Right cardiac atrium (tissue), 5 donors: ENCODE results near the gene ARMC9. TPM values are rescaled to one million over a fixed set of nuclear protein-coding genes. Genes with fewer than 3 reads are reported as not detected.
"Not testable (repeated sequence)": the region's sequence is repeated elsewhere in the genome, so short reads cannot be mapped to it uniquely, and the experiment has no call there.

Experiments used
- ATAC-seq, 2 donors: fragments of 200-7000 bp; cut with Tn5 transposase; one replicate each; pipeline versions ENCODE4 v1.8.0 to v1.9.1; 2020; ENCODE audit warnings: moderate library complexity in 2 of 2, mild to moderate bottlenecking in 1 of 2
- DNase-seq, 3 donors: peaks; one replicate each; pipeline ENCODE4 v3.0.0-alpha.2; 2020
- H3K27ac ChIP-seq: one replicate; pipeline ENCODE4 v1.5.1; 2013; ENCODE audit warnings: mild to moderate bottlenecking, low read length, control low read depth, moderate library complexity
- H3K27me3 ChIP-seq: one replicate; pipeline ENCODE4 v1.6.1; 2013; ENCODE audit not compliant: control insufficient read depth, insufficient read depth
- H3K4me1 ChIP-seq: one replicate; pipeline ENCODE4 v1.6.1; 2013; ENCODE audit warnings: low read length; ENCODE audit not compliant: control insufficient read depth, insufficient read depth
- H3K4me3 ChIP-seq: one replicate; pipeline ENCODE4 v1.5.1; 2013; ENCODE audit warnings: low read length, control low read depth
- H3K9me3 ChIP-seq: one replicate; pipeline ENCODE4 v1.6.1; 2013; ENCODE audit warnings: low read length; ENCODE audit not compliant: control insufficient read depth
- WGBS: extraction: QIAGEN DNeasy Blood & Tissue Kit; methylation state at CpG from one replicate; pipeline ENCODE4 v1.1.7; 2013; 5-methylcytosine and 5-hydroxymethylcytosine counted together
- intact Hi-C, 4 donors: fragments of 100-400 bp; cut with DNase I; formaldehyde crosslinking; loops; one replicate each; pipeline versions ENCODE4 v1.11.0 to v1.14.0; 2022 to 2023
- polyA plus RNA-seq: library from polyadenylated mRNA; stranded (reverse); fragments of 200-250 nt; gene quantifications from one replicate; pipeline ENCODE4 v1.2.3, GENCODE V29; 2013
- total RNA-seq, 4 donors: library from RNA; stranded (reverse); fragmentation: NEBNext Ultra II Directional; extraction: Animal tissue kit (Norgen Biotek cat#: 25700); gene quantifications; one replicate each; pipeline ENCODE4 v1.2.1, GENCODE V29; 2021
- donor health status: healthy with polysubstance abuse.
- donor health status: DM: no; HTN: yes; CAD: no.
- donor health status: DM: no; HTN: no; CAD: no.
- donor health status: DM: no; HTN: yes; CAD: no; lungs with severe emphysema.
- donor health status: DM: yes; HTN: yes; CAD: no.

Gene ARMC9
- total and polyA plus RNA-seq, 5 donors: 1.3 to 6.8 (median 3.8) TPM

DNA sequence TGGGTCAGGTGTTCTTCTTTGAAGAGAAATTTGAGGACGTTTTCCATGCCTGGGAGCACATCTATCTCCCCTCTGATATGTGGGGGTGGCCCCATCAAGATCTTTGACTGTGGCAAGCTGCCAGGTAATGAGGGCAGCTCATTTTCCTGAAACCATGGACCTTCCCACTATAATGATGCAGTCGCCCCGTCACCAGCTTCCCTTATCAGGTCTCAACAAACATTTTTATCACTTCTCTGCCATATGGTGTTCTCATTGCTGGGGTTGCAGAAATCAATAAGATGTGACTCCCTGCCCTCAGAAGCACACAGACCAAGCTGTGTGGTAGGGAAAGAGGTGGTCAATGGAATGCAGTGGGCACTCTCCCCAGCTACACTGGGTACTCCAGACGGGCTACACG, 148.7 kb downstream of the ARMC9 start:
- H3K9me3 ChIP-seq: no peaks in the 10 kb centered on the region
- ATAC-seq (no peak), DNase-seq (no peak)
- intact Hi-C loops: no loop called here
- H3K27me3 ChIP-seq: no peaks in the 10 kb centered on the region
- WGBS: 71% methylated on average over 5 of the region's 5 CpGs
- no peak overlapping the region for H3K4me3 ChIP-seq
- H3K27ac ChIP-seq: no peak overlapping the region
- H3K4me1 ChIP-seq: peaks cover 1% of the 10 kb centered on the region

DNA sequence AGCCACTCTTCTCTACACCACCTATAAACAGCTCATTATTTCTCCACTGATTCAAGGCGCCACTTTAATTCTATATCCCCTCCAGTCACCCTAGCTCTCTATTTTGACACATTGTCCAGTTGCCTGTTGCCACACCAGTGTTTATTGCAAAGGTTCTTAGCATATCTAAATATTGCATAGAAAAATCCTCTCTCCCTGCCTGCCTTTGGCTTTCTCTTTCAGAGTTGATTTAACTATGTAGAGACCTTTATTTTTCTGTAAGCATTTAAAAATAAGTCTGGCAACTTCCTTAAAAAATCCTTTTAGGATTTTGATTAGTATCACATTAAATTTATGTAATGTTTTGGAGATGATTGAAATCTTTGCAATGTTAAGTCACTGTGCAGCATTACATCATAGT, 149.2 kb downstream of the ARMC9 start:
- intact Hi-C loops: no loop called here
- DNase-seq: no peak
- Histone ChIP-seq H3K27ac (no peak overlapping the region), H3K4me1 (peaks cover 1% of the 10 kb centered on the region), H3K4me3 (no peak overlapping the region), H3K9me3 (no peaks in the 10 kb centered on the region), H3K27me3 (no peaks in the 10 kb centered on the region)
- no peak for ATAC-seq
- 96% methylated on average over 1 of the region's 1 CpG for WGBS

DNA sequence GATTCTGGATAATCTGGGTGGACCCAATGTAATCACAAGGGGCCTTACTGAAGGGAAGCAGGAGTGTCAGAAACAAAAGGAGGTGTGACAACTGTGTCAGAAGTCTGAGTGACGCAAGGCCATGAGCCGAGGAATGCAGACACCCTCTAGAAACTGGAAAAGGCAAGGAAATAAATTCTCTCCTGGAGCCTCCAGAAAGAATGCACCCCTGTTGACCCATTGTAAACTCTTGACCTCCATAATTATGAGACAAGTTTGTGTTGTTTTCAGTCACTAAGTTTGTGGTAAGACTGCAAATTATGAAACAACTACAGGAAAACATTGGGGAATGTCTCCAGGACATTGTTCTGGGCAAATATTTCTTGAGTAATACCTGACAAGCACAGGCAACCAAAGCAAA, 149.7 kb downstream of the ARMC9 start:
- Histone ChIP-seq H3K4me1 (peaks cover 1% of the 10 kb centered on the region), H3K27ac (no peak overlapping the region), H3K27me3 (no peaks in the 10 kb centered on the region), H3K4me3 (no peak overlapping the region), H3K9me3 (no peaks in the 10 kb centered on the region)
- WGBS: 65% methylated on average over 2 of the region's 2 CpGs
- ATAC-seq: peak in 1 of 2 donors; percentile 11
- intact Hi-C loops: no loop called here
- no peak for DNase-seq

DNA sequence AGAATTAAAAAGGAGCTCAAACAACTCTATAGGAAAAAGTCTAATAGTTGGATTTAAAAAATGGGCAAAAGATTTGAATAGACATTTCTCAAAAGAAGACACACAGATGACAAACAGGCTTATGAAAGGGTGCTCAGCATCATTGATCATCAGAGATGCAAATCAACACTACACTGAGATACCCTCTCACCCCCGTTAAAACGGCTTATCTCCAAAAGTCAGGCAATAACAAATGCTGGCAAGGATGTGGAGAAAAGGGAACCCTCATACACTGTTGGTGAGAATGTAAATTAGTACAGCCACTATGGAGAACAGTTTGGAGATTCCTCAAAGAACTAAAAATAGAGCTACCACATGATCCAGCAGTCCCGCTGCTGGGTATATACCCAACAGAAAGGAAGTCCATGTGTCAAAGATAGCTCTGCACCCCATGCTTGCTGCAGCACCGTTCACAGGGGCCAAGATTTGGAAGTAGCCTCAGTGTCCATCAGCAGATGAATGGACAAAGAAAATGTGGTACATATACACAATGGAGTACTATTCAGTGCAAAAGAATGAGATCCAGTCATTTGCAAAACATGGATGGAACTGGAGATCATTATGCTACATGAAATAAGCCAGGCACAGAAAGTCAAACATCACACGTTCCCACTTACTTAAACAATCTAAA, 150.4 kb downstream of the ARMC9 start:
- Histone ChIP-seq H3K27me3 (no peaks in the 10 kb centered on the region), H3K4me3 (no peak overlapping the region), H3K9me3 (no peaks in the 10 kb centered on the region), H3K4me1 (peaks cover 1% of the 10 kb centered on the region), H3K27ac (no peak overlapping the region)
- WGBS: 39% methylated on average over 5 of the region's 5 CpGs
- DNase-seq (no peak), ATAC-seq (peak; percentile 16 to 41)
- intact Hi-C loops: no loop called here

DNA sequence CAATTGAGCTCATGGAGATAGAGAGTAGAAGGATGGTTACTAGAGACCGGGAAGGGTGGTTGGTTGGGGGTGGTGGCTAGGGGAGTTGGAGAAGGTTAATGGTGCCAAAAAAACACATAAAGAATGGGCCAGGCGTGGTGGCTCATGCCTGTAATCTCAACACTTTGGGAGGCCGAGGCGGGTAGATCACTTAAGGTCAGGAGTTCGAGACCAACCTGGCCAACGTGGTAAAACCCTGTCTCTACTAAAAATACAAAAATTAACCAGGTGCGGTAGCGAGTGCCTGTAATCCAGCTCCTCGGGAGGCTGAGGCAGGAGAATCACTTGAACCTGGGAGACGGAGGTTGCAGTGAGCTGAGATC, 150.9 kb downstream of the ARMC9 start:
- intact Hi-C loops, DNase-seq, H3K9me3 ChIP-seq, H3K4me3 ChIP-seq, H3K27me3 ChIP-seq, H3K27ac ChIP-seq, H3K4me1 ChIP-seq, ATAC-seq: not testable (repeated sequence)
- WGBS: 87% methylated on average over 10 of the region's 10 CpGs

DNA sequence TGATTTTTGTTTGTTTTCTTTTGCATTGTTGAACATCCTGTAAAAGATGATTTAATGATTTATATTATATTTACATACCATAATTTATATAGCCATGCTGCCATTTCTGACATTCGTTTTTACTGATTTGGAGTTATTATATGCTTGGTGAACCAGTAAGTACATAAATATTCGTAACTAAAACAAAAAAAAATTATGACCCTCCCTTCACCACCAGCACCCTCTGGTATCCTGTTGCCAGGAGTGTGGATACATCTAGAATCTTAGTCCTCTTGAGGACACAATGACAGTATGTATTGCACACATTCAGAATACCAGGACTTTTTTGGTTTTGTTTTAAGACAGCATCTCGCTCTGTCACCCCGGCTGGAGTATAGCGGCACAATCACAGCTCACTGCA, 153.2 kb downstream of the ARMC9 start:
- no peaks in the 10 kb centered on the region for H3K9me3 ChIP-seq
- H3K27ac ChIP-seq: no peak overlapping the region
- ATAC-seq (no peak), DNase-seq (no peak)
- peaks cover 1% of the 10 kb centered on the region for H3K4me1 ChIP-seq
- intact Hi-C loops: no loop called here
- no peak overlapping the region for H3K4me3 ChIP-seq
- H3K27me3 ChIP-seq: no peaks in the 10 kb centered on the region
- WGBS: 95% methylated on average over 5 of the region's 5 CpGs

DNA sequence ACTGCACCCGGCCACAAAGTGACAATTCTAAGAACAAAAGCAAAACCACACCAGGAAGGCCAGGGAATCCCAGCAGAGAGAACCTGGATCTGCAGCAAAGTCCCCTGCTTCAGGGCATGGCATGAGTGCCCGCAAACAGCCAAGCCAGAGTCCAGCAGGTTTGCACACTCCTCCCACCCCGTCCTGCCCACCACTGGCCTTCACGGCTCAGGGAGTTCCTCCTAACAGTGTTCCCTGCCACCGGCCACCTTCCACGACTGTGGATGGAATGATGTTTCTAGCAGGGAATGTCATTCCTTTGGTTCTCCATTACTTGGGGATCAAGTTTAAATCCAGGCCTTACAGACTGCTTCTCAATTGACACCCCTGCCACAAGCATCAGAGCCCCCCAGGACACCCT, 155.0 kb downstream of the ARMC9 start:
- no peaks in the 10 kb centered on the region for H3K4me1 ChIP-seq
- 94% methylated on average over 5 of the region's 6 CpGs for WGBS
- H3K27me3 ChIP-seq: no peaks in the 10 kb centered on the region
- H3K4me3 ChIP-seq: no peak overlapping the region
- H3K27ac ChIP-seq: no peak overlapping the region
- no peak for ATAC-seq
- H3K9me3 ChIP-seq: no peaks in the 10 kb centered on the region
- DNase-seq: no peak
- intact Hi-C loops: no loop called here

DNA sequence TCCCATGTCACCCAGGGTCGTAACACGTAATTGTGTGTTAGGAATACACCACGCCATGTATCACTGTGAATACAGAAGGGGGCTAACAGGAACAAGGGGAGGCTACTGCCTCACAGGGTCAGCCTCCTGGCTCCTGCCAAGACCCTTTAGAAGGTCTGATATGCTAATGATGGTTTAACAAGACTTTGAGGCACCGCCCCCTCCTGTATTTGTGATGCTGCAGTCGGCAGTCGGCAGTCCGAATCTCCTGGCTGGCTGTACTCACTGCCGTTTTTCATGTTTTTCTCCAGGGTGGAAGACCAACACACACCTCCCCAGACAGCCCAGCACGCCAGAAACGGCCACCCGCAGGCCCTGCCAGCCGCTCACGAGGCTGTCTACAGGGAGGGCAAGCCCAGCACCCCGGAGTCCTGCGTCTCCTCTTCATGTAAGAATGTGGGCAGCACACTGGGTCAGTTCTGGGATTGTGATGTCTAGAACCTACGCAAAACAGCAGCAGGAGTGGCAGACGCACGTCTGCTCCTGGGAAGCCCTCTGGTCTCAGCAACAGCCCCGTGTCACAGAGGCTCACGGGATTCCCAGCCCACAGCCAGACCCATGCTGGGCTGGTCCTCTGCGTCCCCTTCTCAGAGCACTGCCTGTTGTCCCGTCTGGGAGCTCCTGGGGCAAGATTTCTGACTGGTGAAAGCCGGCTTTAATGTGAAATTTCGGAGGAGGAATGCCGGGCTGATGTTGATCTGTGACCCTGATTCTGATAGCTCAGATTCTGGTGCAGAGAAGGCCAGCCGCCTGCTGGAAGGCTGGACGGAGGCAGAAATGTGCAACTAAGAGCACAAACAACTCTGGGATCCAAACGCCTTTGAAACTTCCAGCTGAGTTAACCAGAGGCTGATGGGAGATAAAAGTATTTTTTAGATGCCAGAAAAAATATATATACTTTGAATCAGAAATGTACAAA, 157.4 kb downstream of the ARMC9 start:
- Histone ChIP-seq H3K4me3 (no peak overlapping the region), H3K27me3 (no peaks in the 10 kb centered on the region), H3K4me1 (no peaks in the 10 kb centered on the region), H3K9me3 (no peaks in the 10 kb centered on the region), H3K27ac (peak overlapping the region; percentile 14)
- intact Hi-C loops: no loop called here
- WGBS: 55% methylated on average over 28 of the region's 28 CpGs
- peak in 1 of 3 donors; percentile 69 for DNase-seq
- ATAC-seq: peak; percentile 34 to 58

DNA sequence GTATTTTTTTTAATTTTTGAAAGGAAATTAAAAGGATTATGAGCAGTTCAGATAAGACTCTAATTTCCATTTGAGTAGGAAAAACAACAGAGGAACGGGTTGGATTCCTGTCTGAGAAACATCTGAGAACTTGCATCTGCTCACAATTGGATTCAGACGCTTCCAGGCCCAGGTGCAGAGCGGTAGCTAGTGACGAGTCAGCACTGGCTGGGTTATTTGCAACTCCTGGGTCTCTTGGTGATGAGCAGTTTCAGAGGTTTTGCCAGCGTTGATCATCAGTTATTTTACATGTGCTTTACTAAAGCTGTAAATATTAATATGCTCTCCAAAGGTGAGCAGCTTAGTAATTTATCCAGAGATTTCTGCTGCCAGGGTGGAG, 158.0 kb downstream of the ARMC9 start:
- ATAC-seq: no peak

DNA sequence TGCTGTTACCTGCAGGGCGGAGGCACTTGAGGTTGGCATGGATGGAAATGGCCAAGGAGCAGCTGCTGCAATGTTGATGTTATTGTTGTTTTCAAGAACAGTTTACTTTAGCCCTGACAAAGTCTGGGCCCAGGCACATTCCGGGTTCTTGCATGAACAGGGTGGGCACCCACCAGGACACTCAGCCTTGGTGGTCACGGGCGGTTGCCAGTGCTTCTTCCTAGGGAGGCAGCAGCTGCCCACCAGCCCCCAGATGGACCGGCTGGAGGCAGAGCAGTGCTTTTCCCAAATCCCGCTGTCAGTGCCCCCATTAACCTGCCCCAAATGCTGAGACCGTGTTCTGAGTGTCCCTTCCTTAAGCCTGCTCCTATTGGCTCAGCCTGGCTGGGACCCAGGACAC, 158.6 kb downstream of the ARMC9 start:
- no peak for ATAC-seq
- Histone ChIP-seq H3K9me3 (no peaks in the 10 kb centered on the region), H3K4me3 (no peak overlapping the region), H3K27ac (no peak overlapping the region), H3K4me1 (no peaks in the 10 kb centered on the region), H3K27me3 (no peaks in the 10 kb centered on the region)
- DNase-seq: no peak
- 94% methylated on average over 7 of the region's 7 CpGs for WGBS
- intact Hi-C loops: no loop called here

More for the DNA sequence above, 158.0 kb downstream of the ARMC9 start:
- intact Hi-C loops: no loop called here
- Histone ChIP-seq H3K27ac (no peak overlapping the region), H3K27me3 (no peaks in the 10 kb centered on the region), H3K4me1 (no peaks in the 10 kb centered on the region), H3K4me3 (no peak overlapping the region), H3K9me3 (no peaks in the 10 kb centered on the region)
- WGBS: 62% methylated on average over 5 of the region's 5 CpGs
- DNase-seq: no peak

DNA sequence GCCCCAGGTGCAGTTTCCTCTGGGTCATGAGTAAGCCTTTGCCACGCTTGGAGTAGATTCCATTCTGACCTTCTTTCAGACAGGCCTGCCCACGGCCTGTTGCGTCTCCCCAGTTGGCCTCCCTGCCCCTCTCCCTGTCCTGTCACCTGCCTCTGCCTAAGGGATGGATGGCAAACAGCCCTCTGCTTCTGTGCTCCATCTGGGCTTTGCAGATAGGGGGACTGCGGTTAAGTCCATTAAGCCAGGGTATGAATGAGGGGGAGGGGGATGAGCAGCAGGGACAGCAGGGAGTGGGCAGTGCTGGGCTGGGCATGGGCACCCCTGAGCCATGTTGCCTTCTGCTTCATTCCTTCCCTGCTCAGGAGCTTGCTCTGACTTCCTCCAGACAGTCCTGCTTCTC, 159.5 kb downstream of the ARMC9 start:
- intact Hi-C loops: no loop called here

More for the DNA sequence above, 159.5 kb downstream of the ARMC9 start:
- DNase-seq (no peak), ATAC-seq (no peak)
- Histone ChIP-seq H3K27ac (no peak overlapping the region), H3K4me3 (no peak overlapping the region), H3K27me3 (no peaks in the 10 kb centered on the region), H3K4me1 (no peaks in the 10 kb centered on the region), H3K9me3 (no peaks in the 10 kb centered on the region)
- WGBS: 98% methylated on average over 4 of the region's 4 CpGs
